ENCODE data around the gene PHF21B. TPM values are rescaled to one million over a fixed set of nuclear protein-coding genes. Genes with fewer than 3 reads are reported as not detected.
"Not testable (repeated sequence)": the region's sequence is repeated elsewhere in the genome, so short reads cannot be mapped to it uniquely, and the experiment has no call there.

The PHF21B gene
- total RNA-seq, 1 experiment from 2014 or later = not detected

GRCh38 chr22:44924710-44925109 lies 85.1 kb downstream of the PHF21B start:
- intact Hi-C loops (cut with micrococcal nuclease; ENCODE audit: unreplicated experiment) = no loop called here
- Mint-ChIP-seq H3K9me3 (ENCODE audit: low read depth, unreplicated experiment) (no peaks in the 10 kb centered on the region), H3K27ac (ENCODE audit: unreplicated experiment) (no peak overlapping the region), H3K36me3 (ENCODE audit: insufficient read depth, unreplicated experiment) (no peaks in the 10 kb centered on the region), H3K27me3 (ENCODE audit: unreplicated experiment) (peaks cover 92% of the 10 kb centered on the region), H3K4me3 (ENCODE audit: low read depth, unreplicated experiment) (no peak overlapping the region), H3K4me1 (ENCODE audit: low read depth, unreplicated experiment) (no peaks in the 10 kb centered on the region)
- TF ChIP-seq CTCF (IDR thresholded peaks at IDR 0.05; ENCODE audit: unreplicated experiment) = no peak
- CTCF ChIA-PET = no interaction called here
- BruUV-seq (replicated peaks) = no TSS peak
- no peak for DNase-seq

- H3K9me3 Mint-ChIP-seq (ENCODE audit: low read depth, unreplicated experiment) = no peaks in the 10 kb centered on the region
- peaks cover 92% of the 10 kb centered on the region for H3K27me3 Mint-ChIP-seq (ENCODE audit: unreplicated experiment)
- no peak for DNase-seq
- no peak overlapping the region for H3K27ac Mint-ChIP-seq (ENCODE audit: unreplicated experiment)
- BruUV-seq (replicated peaks) = no TSS peak
- CTCF ChIA-PET = no interaction called here
- no peaks in the 10 kb centered on the region for H3K4me1 Mint-ChIP-seq (ENCODE audit: low read depth, unreplicated experiment)
- H3K36me3 Mint-ChIP-seq (ENCODE audit: insufficient read depth, unreplicated experiment) = no peaks in the 10 kb centered on the region
- no peak for TF ChIP-seq CTCF (IDR thresholded peaks at IDR 0.05; ENCODE audit: unreplicated experiment)
- intact Hi-C loops (cut with micrococcal nuclease; ENCODE audit: unreplicated experiment) = no loop called here
- H3K4me3 Mint-ChIP-seq (ENCODE audit: low read depth, unreplicated experiment) = no peak overlapping the region
These were observed 85.7 kb downstream of the PHF21B start for GRCh38 chr22:44924098-44924497.

- BruUV-seq (replicated peaks); H3K4me3 Mint-ChIP-seq (ENCODE audit: low read depth, unreplicated experiment); DNase-seq; H3K27ac Mint-ChIP-seq (ENCODE audit: unreplicated experiment); CTCF ChIA-PET; H3K36me3 Mint-ChIP-seq (ENCODE audit: insufficient read depth, unreplicated experiment); H3K4me1 Mint-ChIP-seq (ENCODE audit: low read depth, unreplicated experiment); intact Hi-C loops (cut with micrococcal nuclease; ENCODE audit: unreplicated experiment); H3K9me3 Mint-ChIP-seq (ENCODE audit: low read depth, unreplicated experiment): not testable (repeated sequence)
- H3K27me3 Mint-ChIP-seq (ENCODE audit: unreplicated experiment) = peaks cover 92% of the 10 kb centered on the region
These were observed 88.0 kb downstream of the PHF21B start for GRCh38 chr22:44921766-44922165.

GRCh38 chr22:44920183-44920582 lies 89.6 kb downstream of the PHF21B start:
- Mint-ChIP-seq H3K9me3 (ENCODE audit: low read depth, unreplicated experiment) (no peaks in the 10 kb centered on the region), H3K27me3 (ENCODE audit: unreplicated experiment) (peaks cover 92% of the 10 kb centered on the region), H3K4me3 (ENCODE audit: low read depth, unreplicated experiment) (no peak overlapping the region), H3K27ac (ENCODE audit: unreplicated experiment) (no peak overlapping the region), H3K4me1 (ENCODE audit: low read depth, unreplicated experiment) (no peaks in the 10 kb centered on the region), H3K36me3 (ENCODE audit: insufficient read depth, unreplicated experiment) (no peaks in the 10 kb centered on the region)
- DNase-seq = no peak
- no peak for TF ChIP-seq CTCF (IDR thresholded peaks at IDR 0.05; ENCODE audit: unreplicated experiment)
- intact Hi-C loops (cut with micrococcal nuclease; ENCODE audit: unreplicated experiment) = no loop called here
- CTCF ChIA-PET = interaction anchor here (0.6 kb wide), 1 partner anchor 41 kb away, joined by 5 read pairs; no protein-coding TSS in a partner anchor
- no TSS peak for BruUV-seq (replicated peaks)

GRCh38 chr22:44919691-44920090 lies 90.1 kb downstream of the PHF21B start:
- Mint-ChIP-seq H3K27me3 (ENCODE audit: unreplicated experiment) (peaks cover 92% of the 10 kb centered on the region), H3K36me3 (ENCODE audit: insufficient read depth, unreplicated experiment) (no peaks in the 10 kb centered on the region), H3K4me3 (ENCODE audit: low read depth, unreplicated experiment) (no peak overlapping the region), H3K9me3 (ENCODE audit: low read depth, unreplicated experiment) (no peaks in the 10 kb centered on the region), H3K27ac (ENCODE audit: unreplicated experiment) (no peak overlapping the region), H3K4me1 (ENCODE audit: low read depth, unreplicated experiment) (no peaks in the 10 kb centered on the region)
- BruUV-seq (replicated peaks) = no TSS peak
- CTCF ChIA-PET = no interaction called here
- no peak for TF ChIP-seq CTCF (IDR thresholded peaks at IDR 0.05; ENCODE audit: unreplicated experiment)
- no peak for DNase-seq
- intact Hi-C loops (cut with micrococcal nuclease; ENCODE audit: unreplicated experiment) = no loop called here

Measured in Calu3 (cell line).